ENCODE measurements around the gene ZNF280B.

GRCh38 chr22:22460060-22460459 is 48.5 kb downstream of the ZNF280B start:
- TF ChIP-seq CTCF (IDR thresholded peaks at IDR 0.05) (no peak), SIN3A (IDR thresholded peaks at IDR 0.05; ENCODE audit: borderline replicate concordance, insufficient read depth, low read depth, low read length) (no peak)

All from Panc1 (cell line).